Neural progenitor cell (in vitro differentiated cells): ENCODE measurements around the gene SLCO4A1. TPM values are rescaled to one million over a fixed set of nuclear protein-coding genes. Genes with fewer than 3 reads are reported as not detected.
A peak's percentile ranks its signal among the peaks of the same experiment; 100 is the strongest.

Experiments used
- DNase-seq: peaks from one replicate; pipeline ENCODE4 v3.0.0-alpha.2; 2016; ENCODE audit warnings: low spot score
- H2AFZ ChIP-seq: fragments of 200-600 bp; sonication (generic); replicated peaks from 2 replicates; pipeline ENCODE4 v1.6.1; 2016; ENCODE audit warnings: antibody characterized with exemption
- H3F3A ChIP-seq: fragments of 200-600 bp; sonication (generic); 2 replicates; pipeline ENCODE4 v1.6.1; 2016; ENCODE audit warnings: antibody characterized with exemption, low read depth
- H3K27ac ChIP-seq: fragments of 200-600 bp; sonication (generic); 2 replicates; pipeline ENCODE4 v1.5.1; 2016; ENCODE audit warnings: mild to moderate bottlenecking
- H3K27me3 ChIP-seq: fragments of 200-600 bp; sonication (generic); 2 replicates; pipeline ENCODE4 v1.6.1; 2016; ENCODE audit warnings: mild to moderate bottlenecking, moderate library complexity
- H3K36me3 ChIP-seq: fragments of 200-600 bp; sonication (generic); 2 replicates; pipeline ENCODE4 v1.5.1; 2016
- H3K4me1 ChIP-seq: fragments of 200-600 bp; sonication (generic); 2 replicates; pipeline ENCODE4 v1.6.1; 2016; ENCODE audit warnings: mixed run types
- H3K4me2 ChIP-seq: fragments of 200-600 bp; sonication (generic); 2 replicates; pipeline ENCODE4 v1.6.1; 2016
- H3K4me3 ChIP-seq: fragments of 200-600 bp; sonication (generic); 2 replicates; pipeline ENCODE4 v1.5.1; 2016
- H3K79me2 ChIP-seq: fragments of 200-600 bp; sonication (generic); 2 replicates; pipeline ENCODE4 v1.6.1; 2016; ENCODE audit warnings: low read depth
- H3K9ac ChIP-seq: fragments of 200-600 bp; sonication (generic); 2 replicates; pipeline ENCODE4 v1.6.1; 2016
- H3K9me3 ChIP-seq: fragments of 200-600 bp; sonication (generic); 2 replicates; pipeline ENCODE4 v1.5.1; 2016; ENCODE audit warnings: low read depth
- H4K20me1 ChIP-seq: fragments of 200-600 bp; sonication (generic); 2 replicates; pipeline ENCODE4 v1.6.1; 2016; ENCODE audit warnings: low read depth
- H3K27ac Mint-ChIP-seq: 3 replicates; pipeline ENCODE4 v1.8.0; 2021; ENCODE audit warnings: mixed read lengths
- H3K27me3 Mint-ChIP-seq: 2 replicates; pipeline ENCODE4 v1.8.0; 2022; ENCODE audit warnings: low read depth, mild to moderate bottlenecking, inconsistent platforms, moderate library complexity, mixed read lengths; ENCODE audit not compliant: insufficient read depth
- H3K36me3 Mint-ChIP-seq: 3 replicates; pipeline ENCODE4 v1.8.0; 2021; ENCODE audit warnings: mixed read lengths
- H3K4me1 Mint-ChIP-seq: 3 replicates; pipeline ENCODE4 v1.8.0; 2021; ENCODE audit warnings: mixed read lengths
- H3K4me3 Mint-ChIP-seq: 3 replicates; pipeline ENCODE4 v1.8.0; 2021; ENCODE audit warnings: mild to moderate bottlenecking, moderate library complexity, mixed read lengths
- H3K9me3 Mint-ChIP-seq: 3 replicates; pipeline ENCODE4 v1.8.0; 2020; ENCODE audit warnings: mixed read lengths
- EZH2 ChIP-seq: fragments of 200-600 bp; sonication (generic); IDR thresholded peaks from 2 replicates; pipeline ENCODE4 v1.6.1; 2017; ENCODE audit warnings: antibody characterized with exemption, mild to moderate bottlenecking, moderate library complexity
- EZH2phosphoT487 ChIP-seq: fragments of 200-600 bp; sonication (generic); IDR thresholded peaks from 2 replicates; pipeline ENCODE4 v1.6.1; 2017; ENCODE audit warnings: antibody characterized with exemption
- total RNA-seq: library from RNA; depleted of rRNA; stranded (reverse); fragments of >200 nt; gene quantifications from 2 replicates; pipeline ENCODE4 v1.2.3, GENCODE V29; 2015; ENCODE audit warnings: low replicate concordance
- TF ChIP-seq, protein P1 (sequence below): fragments of 200-600 bp; sonication (generic); IDR thresholded peaks from 2 replicates; pipeline ENCODE4 v1.5.1; 2017; ENCODE audit warnings: antibody characterized with exemption, mild to moderate bottlenecking

The SLCO4A1 gene
- total RNA-seq, 1 donor from 2014 or later = 0.88 TPM

DNA sequence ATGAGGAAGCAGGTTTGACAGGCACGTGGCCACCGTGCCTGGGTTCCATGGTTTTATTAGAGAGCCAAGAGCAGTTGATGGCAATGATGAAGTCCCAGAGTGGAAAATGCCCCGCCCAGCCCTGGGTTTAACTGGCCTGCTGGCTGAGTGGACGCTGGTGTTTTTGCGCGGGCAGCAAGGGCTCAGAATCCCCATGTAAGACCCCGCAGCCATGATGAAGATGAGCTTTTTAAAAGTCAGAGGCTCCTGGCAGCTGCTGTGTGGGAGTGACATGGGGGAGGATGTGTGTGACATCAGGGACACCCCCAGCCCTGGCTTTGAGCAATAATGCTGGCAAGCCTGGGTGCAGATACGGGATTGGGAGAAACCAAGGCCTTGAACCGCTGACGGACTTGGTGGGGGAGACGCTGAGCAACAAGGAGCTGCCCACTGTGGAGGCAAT is 33.0 kb upstream of the SLCO4A1 start:
- Histone ChIP-seq H3K9ac (no peak overlapping the region), H3F3A (no peaks in the 10 kb centered on the region), H3K4me3 (no peak overlapping the region), H3K27ac (no peak overlapping the region), H3K9me3 (no peaks in the 10 kb centered on the region), H3K36me3 (no peaks in the 10 kb centered on the region), H3K79me2 (no peaks in the 10 kb centered on the region), H3K4me1 (no peaks in the 10 kb centered on the region), H2AFZ (no peak overlapping the region), H3K4me2 (no peak overlapping the region), H4K20me1 (no peaks in the 10 kb centered on the region), H3K27me3 (peaks cover 6% of the 10 kb centered on the region)
- no peak for DNase-seq
- peaks cover 12% of the 10 kb centered on the region for H3K9me3 Mint-ChIP-seq
- peaks cover 8% of the 10 kb centered on the region for H3K27me3 Mint-ChIP-seq
- no peak overlapping the region for H3K4me3 Mint-ChIP-seq
- H3K4me1 Mint-ChIP-seq = peaks cover 13% of the 10 kb centered on the region
- H3K36me3 Mint-ChIP-seq = no peaks in the 10 kb centered on the region
- TF ChIP-seq, protein P1, sequence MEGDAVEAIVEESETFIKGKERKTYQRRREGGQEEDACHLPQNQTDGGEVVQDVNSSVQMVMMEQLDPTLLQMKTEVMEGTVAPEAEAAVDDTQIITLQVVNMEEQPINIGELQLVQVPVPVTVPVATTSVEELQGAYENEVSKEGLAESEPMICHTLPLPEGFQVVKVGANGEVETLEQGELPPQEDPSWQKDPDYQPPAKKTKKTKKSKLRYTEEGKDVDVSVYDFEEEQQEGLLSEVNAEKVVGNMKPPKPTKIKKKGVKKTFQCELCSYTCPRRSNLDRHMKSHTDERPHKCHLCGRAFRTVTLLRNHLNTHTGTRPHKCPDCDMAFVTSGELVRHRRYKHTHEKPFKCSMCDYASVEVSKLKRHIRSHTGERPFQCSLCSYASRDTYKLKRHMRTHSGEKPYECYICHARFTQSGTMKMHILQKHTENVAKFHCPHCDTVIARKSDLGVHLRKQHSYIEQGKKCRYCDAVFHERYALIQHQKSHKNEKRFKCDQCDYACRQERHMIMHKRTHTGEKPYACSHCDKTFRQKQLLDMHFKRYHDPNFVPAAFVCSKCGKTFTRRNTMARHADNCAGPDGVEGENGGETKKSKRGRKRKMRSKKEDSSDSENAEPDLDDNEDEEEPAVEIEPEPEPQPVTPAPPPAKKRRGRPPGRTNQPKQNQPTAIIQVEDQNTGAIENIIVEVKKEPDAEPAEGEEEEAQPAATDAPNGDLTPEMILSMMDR = no peak
- no peak for TF ChIP-seq EZH2
- no peak for TF ChIP-seq EZH2phosphoT487
- H3K27ac Mint-ChIP-seq = peak overlapping the region; percentile 62

DNA sequence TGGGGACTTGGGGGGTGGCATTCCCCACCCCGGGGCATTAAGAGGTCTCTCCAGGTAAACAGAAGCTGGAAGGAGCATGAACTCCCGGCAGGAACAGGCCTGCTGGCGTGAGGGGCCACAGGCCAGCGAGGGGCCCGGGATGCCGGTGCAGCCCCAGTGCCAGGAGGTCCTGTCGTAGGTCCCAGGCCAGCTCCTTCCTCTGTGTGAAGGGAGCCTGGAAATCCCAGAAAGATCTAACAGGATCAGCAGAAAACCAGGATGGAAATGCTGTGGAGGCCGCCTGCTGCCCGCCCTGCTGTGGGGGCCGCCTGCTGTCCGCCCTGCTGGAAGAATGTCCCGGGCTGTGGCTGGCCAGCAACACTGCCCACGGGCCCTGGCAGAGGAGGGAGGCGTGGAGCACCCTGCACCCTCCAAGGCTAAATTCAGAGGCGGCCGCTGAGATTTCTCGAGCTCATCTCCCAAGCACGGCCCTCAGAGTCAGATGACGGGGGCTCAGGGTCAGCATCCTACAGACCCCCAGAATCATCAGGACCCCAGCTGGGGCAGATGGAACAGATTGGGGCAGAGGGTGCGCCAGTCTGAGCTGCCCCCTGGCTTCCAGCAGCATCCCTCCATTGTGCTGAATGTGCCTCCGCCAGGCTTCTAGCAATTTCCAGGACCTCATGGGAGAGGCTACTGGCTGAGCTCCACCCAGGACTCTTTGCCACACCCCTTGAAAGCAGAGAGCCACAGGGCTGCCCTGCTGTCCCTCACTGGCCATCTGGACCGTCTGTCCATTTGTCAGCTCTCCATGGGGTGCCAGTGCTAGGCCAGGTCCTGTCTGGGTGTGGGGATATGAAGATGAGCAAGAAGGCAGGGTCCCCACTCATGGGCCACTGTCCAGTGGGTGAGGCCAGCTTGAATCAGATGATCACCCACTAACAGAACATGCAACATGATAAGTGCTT is 32.2 kb upstream of the SLCO4A1 start:
- Histone ChIP-seq H3K9me3 (no peaks in the 10 kb centered on the region), H3K27me3 (peaks cover 6% of the 10 kb centered on the region), H3K4me3 (no peak overlapping the region), H4K20me1 (no peaks in the 10 kb centered on the region), H3K27ac (no peak overlapping the region), H3K79me2 (no peaks in the 10 kb centered on the region), H3K4me2 (no peak overlapping the region), H3F3A (no peaks in the 10 kb centered on the region), H3K4me1 (no peaks in the 10 kb centered on the region), H3K9ac (no peak overlapping the region), H3K36me3 (no peaks in the 10 kb centered on the region), H2AFZ (no peak overlapping the region)
- no peak overlapping the region for H3K27ac Mint-ChIP-seq
- DNase-seq = no peak
- TF ChIP-seq EZH2phosphoT487 = no peak
- TF ChIP-seq EZH2 = no peak
- TF ChIP-seq, protein P1 = no peak
- H3K9me3 Mint-ChIP-seq = peaks cover 12% of the 10 kb centered on the region
- H3K4me1 Mint-ChIP-seq = peaks cover 13% of the 10 kb centered on the region
- H3K4me3 Mint-ChIP-seq = no peak overlapping the region
- peaks cover 8% of the 10 kb centered on the region for H3K27me3 Mint-ChIP-seq
- H3K36me3 Mint-ChIP-seq = no peaks in the 10 kb centered on the region

DNA sequence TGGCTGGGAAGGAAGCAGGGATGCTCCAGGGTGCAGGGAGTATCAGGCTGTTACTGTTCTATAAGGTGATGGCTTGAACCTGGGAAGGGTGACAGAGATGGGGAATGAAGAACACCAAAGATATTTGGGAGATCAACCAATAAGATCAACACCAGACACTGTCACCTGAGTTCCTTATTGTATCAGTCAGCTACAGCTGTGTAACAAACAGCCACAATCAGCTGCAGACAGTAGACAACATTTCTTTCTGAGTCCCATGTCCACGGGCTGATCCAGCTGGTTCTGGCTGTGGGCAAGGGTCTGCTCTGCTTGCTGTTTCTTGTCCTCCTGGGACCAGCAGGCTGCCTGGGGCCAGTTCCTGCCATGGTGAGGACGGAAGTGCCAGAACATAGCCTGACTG is 31.3 kb upstream of the SLCO4A1 start:
- Histone ChIP-seq H3K9me3 (no peaks in the 10 kb centered on the region), H3K4me3 (no peak overlapping the region), H3K36me3 (no peaks in the 10 kb centered on the region), H2AFZ (no peak overlapping the region), H3K9ac (no peak overlapping the region), H3F3A (no peaks in the 10 kb centered on the region), H3K27me3 (peaks cover 6% of the 10 kb centered on the region), H4K20me1 (no peaks in the 10 kb centered on the region), H3K4me1 (no peaks in the 10 kb centered on the region), H3K4me2 (no peak overlapping the region), H3K27ac (no peak overlapping the region), H3K79me2 (no peaks in the 10 kb centered on the region)
- Mint-ChIP-seq H3K27ac (no peak overlapping the region), H3K4me1 (peaks cover 11% of the 10 kb centered on the region), H3K9me3 (peaks cover 12% of the 10 kb centered on the region), H3K36me3 (no peaks in the 10 kb centered on the region), H3K27me3 (peaks cover 11% of the 10 kb centered on the region), H3K4me3 (no peak overlapping the region)
- TF ChIP-seq, protein P1 = no peak
- TF ChIP-seq EZH2 = no peak
- no peak for TF ChIP-seq EZH2phosphoT487
- no peak for DNase-seq
